Umbilical cord (tissue), 2 donors: Measurements from ENCODE around the gene POLR2A. TPM values are rescaled to one million over a fixed set of nuclear protein-coding genes. Genes with fewer than 3 reads are reported as not detected.
A peak's percentile ranks its signal among the peaks of the same experiment; 100 is the strongest.
"Not testable (repeated sequence)": the region's sequence is repeated elsewhere in the genome, so short reads cannot be mapped to it uniquely, and the experiment has no call there.

Experiments used
- DNase-seq: peaks from one replicate; pipeline ENCODE4 v3.0.0-alpha.2; 2015; ENCODE audit warnings: low spot score
- total RNA-seq: library from RNA; depleted of rRNA; stranded (reverse); fragments of >200 nt; gene quantifications from one replicate; pipeline ENCODE4 v1.2.3, GENCODE V29; 2014; ENCODE audit warnings: low replicate concordance; ENCODE audit not compliant: insufficient read depth

Gene POLR2A
- total RNA-seq, 1 donor from 2014 or later: 40.7 TPM

DNA sequence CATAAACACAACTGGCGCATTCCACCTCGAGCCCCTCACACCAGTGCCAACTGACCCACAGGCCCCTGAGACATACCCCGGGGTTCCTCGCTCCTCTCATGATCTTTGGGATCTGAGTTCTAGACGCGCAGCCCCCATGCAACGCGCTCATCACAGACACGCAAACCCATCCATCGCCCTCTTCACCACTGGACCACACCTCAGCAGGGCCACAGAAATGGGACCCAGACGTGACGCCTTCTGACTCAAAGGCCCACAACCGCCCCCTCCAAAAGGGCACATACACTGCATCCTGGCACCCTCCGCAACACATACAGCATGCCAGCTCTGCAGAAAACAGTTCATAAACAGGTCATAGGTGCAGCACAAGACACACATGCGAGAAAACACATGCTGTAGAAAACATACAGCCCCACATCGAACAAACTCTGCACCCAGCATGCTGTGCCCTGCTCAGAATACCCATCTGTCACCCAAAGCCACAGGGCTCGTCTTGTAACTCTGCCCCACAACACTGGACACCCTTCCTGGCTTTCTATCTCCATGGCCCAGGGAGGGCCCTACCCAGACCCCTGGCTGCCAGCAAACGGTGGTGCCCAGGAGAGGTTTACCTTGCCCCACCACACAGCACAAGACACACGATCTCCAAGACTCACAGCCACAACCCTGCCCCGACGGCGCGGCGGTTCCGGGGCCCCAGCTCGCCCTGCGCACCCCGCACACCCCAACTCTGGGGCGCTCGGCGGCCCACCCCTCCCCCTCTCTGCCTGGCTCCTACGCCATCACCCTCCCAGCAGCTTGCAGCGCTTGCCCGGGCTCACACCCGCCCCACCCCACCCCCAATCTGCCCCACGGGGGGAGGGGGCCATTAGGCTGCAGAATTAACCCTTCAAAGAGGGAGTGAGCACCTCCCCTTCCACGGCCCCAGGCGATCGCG lies 5.6 kb upstream of the POLR2A start:
- DNase-seq: peak; percentile 40

DNA sequence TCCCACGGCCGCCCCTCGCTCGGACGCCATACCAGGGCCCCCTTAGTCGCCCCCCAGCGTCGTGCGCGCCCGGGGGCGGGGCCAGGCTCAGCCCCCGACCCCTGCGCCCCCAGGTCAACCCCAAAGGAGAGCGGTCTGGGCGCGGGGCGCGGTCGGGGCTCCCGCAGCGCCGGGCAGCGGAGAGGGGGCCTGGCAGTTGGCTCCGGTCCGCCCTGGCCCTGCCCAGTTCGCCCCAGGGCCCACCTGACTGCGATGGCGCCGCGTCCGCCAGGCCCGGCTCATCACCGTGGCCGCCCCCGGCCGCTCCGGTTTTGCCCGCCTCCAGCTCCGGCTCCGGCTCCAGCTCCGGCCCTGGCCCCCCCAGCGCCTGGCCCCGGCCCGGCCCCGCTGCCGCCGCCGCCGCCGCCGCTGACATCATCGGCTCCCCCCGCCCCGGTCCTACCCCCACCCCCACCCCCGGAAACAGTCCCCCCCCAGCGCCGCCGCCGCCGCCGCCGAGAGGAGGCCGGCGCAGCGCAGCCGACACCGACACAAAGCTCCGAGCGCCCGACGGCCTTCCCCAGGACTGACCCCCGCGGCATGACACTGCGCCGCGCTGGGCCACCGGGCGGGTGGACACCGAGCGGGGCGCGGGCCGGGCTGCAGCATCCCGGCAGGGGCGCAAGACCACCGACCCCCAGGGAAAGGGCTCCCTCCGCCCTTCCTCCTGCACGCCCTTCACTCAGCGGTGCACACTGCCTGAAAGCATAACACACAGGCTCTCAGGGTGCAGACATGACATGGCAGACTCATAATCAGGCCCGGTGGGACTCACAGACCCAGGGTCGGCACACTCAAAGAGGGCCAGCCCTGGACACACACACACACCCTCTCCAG lies 4.7 kb upstream of the POLR2A start, which contains the start of gene ZBTB4:
Gene ZBTB4 (minus strand): TSS at position 419 of the 876 bp plus-strand sequence. CDS start 12,830 bp downstream, outside the sequence.
- DNase-seq: peak; percentile 65

DNA sequence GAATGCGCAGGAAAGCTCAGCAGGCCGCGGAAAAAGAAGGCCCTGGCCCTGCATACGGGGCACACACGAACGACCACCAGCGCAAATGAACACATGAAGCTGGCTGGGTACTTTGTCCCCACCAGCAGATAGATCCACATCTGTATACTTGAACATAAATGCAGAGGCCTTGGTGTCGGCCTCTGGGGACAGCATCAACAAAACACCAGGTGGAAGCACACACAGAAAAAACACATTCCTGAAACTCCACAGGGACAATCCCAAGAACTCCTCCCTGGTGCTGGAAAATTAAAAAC lies 4.1 kb upstream of the POLR2A start:
- DNase-seq: no peak

DNA sequence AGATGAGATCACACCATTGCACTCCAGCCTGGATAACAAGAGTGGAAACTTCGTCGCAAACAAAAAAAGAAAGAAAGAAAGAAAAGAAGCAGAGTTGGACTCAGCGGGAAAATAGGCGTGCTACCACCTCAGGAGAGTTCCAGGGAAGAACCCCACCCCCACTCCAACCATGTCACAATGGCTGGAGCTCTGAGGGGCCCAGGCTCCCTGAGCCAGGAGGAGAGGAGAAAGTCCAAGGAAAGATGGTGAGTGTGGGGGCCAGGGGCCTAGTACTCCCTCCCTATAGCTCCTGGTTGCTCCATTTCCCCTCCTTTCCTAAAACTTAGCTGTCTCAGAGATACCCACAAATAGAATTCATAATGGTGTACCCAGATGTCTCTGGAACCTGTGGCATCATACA lies 2.9 kb upstream of the POLR2A start, which contains the start of gene SLC35G6:
Gene SLC35G6 (plus strand): TSS at position 172 of the 400 bp plus-strand sequence. CDS start 71 bp downstream, at position 243.
- not testable (repeated sequence) for DNase-seq

DNA sequence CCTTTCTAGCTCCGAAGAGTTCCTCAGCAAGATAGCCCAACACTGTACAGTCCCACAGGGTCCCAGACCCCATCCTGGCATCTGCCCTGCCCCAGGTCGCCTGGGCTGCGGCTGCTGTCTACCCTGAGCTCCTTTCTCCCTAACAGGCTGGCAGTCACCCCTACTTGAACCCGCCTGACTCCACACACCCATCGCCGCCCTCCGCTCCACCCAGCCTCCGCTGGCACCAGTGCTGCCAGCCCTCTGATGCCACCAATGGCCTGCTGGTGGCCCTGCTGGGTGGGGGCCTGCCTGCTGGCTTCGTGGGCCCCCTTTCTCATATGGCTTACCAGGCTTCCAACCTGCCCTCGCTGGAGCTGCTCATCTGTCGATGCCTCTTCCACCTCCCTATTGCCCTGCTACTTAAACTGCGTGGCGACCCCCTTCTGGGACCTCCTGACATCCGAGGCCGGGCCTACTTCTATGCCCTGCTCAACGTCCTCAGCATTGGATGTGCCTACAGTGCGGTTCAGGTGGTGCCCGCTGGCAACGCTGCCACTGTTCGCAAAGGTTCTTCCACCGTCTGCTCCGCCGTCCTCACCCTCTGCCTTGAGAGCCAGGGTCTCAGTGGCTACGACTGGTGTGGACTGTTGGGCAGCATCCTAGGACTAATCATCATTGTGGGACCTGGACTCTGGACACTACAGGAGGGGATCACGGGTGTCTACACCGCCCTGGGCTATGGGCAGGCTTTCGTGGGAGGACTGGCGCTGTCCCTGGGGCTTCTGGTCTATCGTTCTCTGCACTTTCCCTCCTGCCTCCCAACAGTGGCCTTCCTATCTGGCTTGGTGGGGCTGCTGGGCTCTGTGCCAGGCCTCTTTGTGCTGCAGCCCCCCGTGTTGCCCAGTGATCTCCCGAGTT lies 2.1 kb upstream of the POLR2A start:
- DNase-seq: not testable (repeated sequence)

DNA sequence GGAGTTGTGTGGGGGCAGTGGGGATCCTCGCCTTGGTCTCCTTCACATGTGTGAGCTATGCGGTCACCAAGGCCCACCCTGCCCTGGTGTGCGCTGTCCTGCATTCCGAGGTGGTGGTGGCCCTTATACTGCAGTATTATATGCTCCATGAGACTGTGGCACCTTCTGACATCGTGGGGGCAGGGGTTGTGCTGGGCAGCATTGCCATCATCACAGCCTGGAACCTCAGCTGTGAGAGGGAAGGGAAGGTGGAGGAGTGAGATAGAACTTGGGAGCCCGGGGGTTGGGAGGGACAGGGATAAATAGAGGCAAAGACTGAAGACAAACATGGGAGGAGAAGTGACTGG lies 1.5 kb upstream of the POLR2A start:
- DNase-seq: not testable (repeated sequence)

DNA sequence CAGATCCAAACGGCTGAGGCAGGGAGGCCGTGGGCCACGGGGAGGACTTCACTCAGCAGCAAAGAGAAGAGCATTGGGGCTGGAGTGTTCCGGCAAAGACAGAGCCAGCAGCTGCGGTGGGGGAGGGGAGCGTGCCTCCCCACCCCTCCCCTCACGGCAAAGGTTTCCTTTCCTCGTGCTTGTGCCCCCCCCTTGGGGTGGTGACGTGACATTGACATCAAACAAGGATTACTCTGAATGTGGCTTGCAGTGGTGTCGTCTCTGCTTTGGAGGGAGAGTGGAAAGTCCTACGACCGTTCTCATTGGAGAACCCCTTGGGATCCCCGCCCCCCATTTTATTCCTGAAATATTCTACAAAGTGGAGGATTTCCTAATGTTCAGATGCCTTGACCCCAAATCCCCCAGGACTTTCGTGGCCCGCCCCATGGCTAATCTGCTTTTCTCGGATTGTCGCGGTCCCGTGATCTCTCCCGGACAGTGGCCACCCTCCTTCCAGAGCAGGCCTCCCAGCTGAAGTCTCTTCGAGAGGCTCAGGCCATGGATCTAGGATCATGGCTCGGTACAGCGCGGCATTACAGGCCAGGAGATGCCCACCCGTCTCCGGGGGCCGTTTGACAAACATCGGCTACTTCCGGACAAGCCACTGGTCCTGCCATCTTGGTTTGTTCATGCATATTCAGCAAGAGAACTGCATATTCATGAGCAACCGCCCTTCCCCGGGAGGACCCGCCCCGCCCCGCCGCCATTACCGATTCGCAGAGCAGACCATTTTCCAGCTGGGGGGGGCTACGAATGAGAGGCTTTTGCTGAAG lies 705 bp upstream of the POLR2A start:
- peak; percentile 98 for DNase-seq

DNA sequence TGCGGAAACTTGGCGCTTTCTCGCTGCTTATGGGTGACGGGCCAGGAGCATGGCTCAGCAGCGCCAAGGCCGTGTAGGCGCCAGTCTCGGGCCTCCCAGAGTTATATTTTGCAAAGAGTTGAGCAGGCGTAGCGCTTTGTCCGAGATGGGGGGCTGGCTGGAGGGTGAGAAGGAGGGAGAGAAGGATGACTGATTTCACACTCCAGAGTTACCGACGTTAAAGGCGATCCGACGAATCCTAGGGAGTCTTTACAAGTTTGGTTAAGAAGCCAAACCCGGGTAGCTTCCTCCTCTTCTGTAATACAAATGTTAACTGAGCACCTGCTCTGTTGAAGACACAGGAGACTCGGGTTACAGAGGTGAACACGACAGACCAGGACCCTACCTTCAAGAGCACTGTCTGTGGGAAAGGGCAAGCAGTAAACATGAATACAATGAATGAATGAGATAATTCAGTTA lies 782 bp downstream of the POLR2A start:
- no peak for DNase-seq

DNA sequence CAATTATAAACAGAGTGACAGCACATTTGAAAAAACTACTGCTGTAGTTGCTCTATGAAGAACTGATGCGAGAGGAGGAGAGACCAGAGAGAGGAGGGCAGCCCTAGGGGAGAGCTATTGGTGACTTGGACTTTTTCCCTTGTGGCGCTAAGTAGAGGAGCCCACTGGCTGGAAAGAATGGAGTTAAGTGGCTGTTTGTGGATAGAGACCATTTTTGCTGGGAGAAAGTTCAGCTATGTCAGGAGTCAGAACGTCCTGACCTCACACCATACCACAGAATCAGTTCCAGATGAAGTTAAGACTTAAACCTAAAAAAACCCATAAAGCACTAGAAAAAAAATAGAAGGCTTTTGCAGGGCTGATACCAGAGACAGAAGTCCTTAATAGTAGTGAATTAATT lies 2.0 kb downstream of the POLR2A start:
- peak; percentile 29 for DNase-seq

DNA sequence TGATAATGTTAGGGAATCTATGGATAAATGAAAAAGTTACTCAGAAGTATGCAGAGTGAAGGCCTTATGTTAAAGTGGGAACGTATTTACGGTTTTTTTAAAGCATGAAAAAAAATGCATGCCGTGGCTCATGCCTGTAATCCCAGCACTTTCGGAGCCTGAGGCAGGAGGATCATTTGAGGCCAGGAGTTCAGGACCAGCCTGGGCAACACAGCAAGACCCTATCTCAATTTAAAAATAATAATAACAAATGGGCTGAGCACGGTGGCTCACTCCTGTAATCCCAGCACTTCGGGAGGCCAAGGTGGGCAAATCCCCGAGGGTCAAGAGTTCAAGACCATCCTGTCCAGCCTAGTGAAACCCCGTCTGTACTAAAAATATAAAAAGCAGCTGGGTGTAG lies 6.0 kb downstream of the POLR2A start:
- no peak for DNase-seq

DNA sequence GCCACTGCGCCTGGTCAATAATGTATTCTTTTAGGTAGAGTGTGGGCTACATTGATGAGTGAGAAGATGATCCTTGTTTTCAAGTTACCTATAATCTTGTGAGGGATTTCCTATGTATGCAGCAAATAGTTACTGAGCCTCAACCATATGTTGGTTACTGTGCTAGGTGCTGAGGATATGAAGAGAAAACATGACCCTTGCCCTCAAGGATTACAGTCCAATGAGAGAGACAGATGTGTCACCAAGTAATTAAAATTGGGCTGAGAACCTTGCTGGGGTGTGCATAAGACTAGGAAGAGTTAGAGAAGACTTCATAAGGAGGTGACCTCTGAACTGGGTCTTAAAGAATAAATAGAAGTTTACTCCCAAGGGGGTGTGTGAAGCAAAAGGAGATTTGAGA lies 7.4 kb downstream of the POLR2A start:
- no peak for DNase-seq

DNA sequence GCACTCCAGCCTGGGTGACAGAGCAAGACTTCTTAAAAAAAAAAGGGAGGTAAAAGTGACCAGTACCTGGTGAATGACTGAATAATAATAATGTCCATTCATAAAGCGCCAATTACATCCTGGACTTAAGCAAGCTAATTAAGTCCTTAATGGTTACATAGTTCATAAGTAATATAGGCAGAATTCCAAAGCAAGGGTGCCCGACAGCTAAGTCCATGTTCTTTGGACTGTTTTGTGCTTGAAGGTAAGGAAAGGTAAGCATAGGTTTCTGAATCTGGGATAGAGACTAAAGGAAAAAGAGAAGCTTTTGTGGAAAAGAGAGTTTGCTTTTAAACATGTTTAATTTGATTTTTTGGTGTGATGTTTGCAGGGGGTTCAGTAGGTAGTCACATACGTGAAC lies 9.8 kb downstream of the POLR2A start:
- DNase-seq: no peak

DNA sequence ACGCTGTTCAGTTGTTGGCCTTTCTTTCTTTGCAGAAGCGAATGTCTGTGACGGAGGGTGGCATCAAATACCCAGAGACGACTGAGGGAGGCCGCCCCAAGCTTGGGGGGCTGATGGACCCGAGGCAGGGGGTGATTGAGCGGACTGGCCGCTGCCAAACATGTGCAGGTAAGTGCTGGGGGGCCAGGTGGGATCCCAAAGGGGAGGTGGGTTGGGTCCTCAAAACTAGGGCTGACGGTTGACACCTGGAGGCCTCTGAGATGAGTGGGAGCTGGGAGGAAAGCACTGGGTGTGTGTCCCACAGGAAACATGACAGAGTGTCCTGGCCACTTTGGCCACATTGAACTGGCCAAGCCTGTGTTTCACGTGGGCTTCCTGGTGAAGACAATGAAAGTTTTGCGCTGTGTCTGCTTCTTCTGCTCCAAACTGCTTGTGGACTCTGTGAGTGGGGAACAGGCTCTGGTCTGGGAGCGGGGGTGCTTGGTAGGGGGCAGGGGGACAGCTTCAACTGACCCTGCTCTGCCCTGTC lies 11.8 kb downstream of the POLR2A start:
- DNase-seq: no peak

DNA sequence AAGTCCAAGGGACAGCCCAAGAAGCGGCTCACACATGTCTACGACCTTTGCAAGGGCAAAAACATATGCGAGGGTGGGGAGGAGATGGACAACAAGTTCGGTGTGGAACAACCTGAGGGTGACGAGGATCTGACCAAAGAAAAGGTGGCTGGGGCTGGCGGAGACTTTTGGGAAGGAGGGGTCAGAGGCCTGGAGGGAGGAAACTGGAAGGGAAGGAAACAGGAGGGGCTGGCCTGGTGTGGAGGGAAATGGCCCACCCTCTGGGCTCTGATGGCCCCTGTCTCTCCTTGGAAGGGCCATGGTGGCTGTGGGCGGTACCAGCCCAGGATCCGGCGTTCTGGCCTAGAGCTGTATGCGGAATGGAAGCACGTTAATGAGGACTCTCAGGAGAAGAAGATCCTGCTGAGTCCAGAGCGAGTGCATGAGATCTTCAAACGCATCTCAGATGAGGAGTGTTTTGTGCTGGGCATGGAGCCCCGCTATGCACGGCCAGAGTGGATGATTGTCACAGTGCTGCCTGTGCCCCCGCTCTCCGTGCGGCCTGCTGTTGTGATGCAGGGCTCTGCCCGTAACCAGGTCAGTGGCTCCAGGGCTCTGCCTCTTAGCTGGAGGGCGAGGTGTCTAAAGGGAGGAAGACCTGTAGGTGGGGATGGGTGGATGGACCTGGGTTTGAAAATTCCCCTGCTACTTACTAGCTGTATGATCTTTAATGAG lies 12.5 kb downstream of the POLR2A start:
- no peak for DNase-seq

DNA sequence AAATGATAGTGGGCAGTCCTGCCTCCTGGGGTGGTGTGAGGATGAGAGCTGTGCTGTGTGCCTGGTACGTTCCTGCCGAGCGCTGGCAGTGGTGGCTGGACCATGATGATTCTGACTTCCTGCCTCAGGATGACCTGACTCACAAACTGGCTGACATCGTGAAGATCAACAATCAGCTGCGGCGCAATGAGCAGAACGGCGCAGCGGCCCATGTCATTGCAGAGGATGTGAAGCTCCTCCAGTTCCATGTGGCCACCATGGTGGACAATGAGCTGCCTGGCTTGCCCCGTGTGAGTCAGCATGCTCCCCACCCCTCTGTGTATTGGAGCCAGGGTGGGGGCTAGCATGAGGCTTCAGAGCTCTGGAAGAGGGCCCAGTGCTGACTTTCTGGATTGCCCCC lies 13.1 kb downstream of the POLR2A start:
- DNase-seq: no peak

DNA sequence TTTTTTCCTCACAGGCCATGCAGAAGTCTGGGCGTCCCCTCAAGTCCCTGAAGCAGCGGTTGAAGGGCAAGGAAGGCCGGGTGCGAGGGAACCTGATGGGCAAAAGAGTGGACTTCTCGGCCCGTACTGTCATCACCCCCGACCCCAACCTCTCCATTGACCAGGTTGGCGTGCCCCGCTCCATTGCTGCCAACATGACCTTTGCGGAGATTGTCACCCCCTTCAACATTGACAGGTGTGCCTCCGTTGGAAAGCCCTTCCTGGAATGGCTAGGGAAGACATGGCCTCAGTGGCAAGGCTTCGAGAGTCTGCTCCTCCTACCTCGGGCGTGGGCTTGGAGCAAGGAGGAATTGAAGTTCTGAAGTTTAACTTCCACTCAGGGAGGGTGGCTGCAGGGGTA lies 13.5 kb downstream of the POLR2A start:
- DNase-seq: no peak

DNA sequence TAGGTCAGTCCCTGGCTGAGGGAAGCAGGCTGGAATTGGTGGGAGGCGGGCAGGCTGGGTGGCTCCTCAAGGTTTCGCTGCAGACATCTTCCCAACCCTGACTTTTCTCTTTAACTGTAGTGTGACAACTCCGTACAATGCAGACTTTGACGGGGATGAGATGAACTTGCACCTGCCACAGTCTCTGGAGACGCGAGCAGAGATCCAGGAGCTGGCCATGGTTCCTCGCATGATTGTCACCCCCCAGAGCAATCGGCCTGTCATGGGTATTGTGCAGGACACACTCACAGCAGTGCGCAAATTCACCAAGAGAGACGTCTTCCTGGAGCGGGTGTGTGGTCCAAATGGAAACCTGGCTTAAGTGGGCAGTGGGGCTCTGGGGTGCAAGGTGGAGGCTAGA lies 15.0 kb downstream of the POLR2A start:
- no peak for DNase-seq

DNA sequence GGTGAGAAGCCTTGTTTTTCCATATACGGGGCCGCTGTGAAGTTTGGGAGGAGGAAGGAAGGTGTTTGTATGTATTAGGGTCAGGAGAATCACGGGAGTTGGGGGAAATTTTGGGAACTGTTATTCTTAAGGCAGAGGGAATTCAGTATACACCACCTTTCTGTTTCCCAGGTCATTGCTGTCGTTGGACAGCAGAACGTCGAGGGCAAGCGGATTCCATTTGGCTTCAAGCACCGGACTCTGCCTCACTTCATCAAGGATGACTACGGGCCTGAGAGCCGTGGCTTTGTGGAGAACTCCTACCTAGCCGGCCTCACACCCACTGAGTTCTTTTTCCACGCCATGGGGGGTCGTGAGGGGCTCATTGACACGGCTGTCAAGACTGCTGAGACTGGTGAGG lies 17.6 kb downstream of the POLR2A start:
- no peak for DNase-seq

DNA sequence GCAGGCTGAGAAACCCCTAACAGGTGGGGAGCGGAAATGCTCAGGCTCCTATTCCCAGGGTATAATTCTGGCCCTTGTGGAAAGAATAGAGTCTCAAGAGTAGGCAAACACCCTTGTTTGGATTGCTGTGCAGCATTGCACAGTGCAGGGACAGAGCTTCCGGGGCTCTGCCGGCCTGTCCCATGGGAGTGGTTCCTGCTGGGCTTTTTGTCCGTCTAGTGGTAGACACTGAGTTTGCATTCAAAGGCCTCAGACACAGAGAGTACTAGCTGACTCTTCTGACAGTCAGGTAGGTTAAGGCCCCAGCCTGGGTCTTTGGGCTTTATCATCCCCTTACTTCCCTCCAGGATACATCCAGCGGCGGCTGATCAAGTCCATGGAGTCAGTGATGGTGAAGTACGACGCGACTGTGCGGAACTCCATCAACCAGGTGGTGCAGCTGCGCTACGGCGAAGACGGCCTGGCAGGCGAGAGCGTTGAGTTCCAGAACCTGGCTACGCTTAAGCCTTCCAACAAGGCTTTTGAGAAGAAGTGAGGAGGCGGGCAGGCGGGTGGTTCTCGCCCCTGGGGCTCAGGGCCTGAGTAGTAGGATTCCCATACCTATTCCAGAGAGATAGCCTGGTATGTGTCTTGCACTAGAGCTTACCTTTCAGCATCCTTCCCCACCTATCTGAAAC lies 18.1 kb downstream of the POLR2A start:
- no peak for DNase-seq
